ENCODE measurements around the gene TLR6. TPM values are rescaled to one million over a fixed set of nuclear protein-coding genes. Genes with fewer than 3 reads are reported as not detected.

TLR6 gene
- total and polyA plus RNA-seq, 10 of the 15 experiments (the other 5 are each of a cell fraction or from before 2014, with no cell fraction given), result 1.1 to 49.4 (median 12.5) TPM

DNA sequence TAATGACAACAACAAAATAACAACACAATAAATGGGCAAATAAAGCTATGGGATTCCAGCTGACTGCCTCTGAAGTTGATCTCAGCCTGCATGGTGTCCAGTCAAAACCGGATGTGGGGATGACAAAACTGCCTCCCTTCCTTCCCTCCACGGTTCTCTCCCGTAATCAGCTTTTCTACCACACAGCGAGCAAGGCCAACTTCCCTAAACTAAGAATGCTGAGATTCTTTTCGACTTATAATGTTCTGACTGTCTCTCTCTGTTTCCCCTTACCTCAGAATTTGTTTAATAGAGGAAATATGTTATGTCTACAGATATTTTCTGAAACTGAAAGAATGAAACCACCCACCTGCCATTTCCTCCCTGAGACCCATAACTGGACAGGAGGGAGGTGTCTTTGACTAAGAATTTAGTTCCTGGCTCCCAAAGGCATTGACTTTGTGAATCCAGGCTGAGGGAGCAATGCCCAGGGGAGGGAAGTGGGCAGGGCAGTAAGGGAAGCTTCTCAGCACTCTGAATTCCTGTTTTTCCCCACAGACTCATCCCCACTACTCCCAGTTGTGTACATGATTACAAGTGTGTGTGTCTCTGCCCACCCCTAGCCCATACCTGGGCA is 51.0 kb downstream of the TLR6 start (continued):
- TF ChIP-seq CHD1 (IDR thresholded peaks at IDR 0.05; ENCODE audit: low read depth, low read length), result no peak
- no peak for TF ChIP-seq FOXK2 (IDR thresholded peaks at IDR 0.05)
- no peak for TF ChIP-seq CHD4 (IDR thresholded peaks at IDR 0.05)
- peak; percentile 55; the same call in 1 of the 2 replicates for TF ChIP-seq SPI1 (IDR thresholded peaks at IDR 0.05; ENCODE audit: borderline replicate concordance, insufficient read depth, low read depth, low read length)
- TF ChIP-seq SIX5 (IDR thresholded peaks at IDR 0.05; ENCODE audit: low read depth, low read length, severe bottlenecking), result no peak
- TF ChIP-seq BMI1 (IDR thresholded peaks at IDR 0.05; ENCODE audit: borderline replicate concordance), result no peak
- no peak for TF ChIP-seq PAX8 (IDR thresholded peaks at IDR 0.05)
- TF ChIP-seq SUPT20H (IDR thresholded peaks at IDR 0.05; ENCODE audit: borderline replicate concordance, control insufficient read depth, low read depth, low read length), result no peak
- TF ChIP-seq FOS (IDR thresholded peaks at IDR 0.05; ENCODE audit: borderline replicate concordance, extremely low read depth, insufficient read length), result no peak
- peak; percentile 15; the same call in 1 of the 2 replicates for TF ChIP-seq BACH1 (IDR thresholded peaks at IDR 0.05; ENCODE audit: borderline replicate concordance)
- TF ChIP-seq, protein P1, sequence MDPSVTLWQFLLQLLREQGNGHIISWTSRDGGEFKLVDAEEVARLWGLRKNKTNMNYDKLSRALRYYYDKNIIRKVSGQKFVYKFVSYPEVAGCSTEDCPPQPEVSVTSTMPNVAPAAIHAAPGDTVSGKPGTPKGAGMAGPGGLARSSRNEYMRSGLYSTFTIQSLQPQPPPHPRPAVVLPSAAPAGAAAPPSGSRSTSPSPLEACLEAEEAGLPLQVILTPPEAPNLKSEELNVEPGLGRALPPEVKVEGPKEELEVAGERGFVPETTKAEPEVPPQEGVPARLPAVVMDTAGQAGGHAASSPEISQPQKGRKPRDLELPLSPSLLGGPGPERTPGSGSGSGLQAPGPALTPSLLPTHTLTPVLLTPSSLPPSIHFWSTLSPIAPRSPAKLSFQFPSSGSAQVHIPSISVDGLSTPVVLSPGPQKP (IDR thresholded peaks at IDR 0.05; ENCODE audit: low read depth, low read length), result no peak; the same call in 1 of the 2 replicates
- TF ChIP-seq GATAD2B (conservative IDR thresholded peaks at IDR 0.05; ENCODE audit: low read depth), result no peak; the same call in none of the 2 replicates
- TF ChIP-seq, protein P2, sequence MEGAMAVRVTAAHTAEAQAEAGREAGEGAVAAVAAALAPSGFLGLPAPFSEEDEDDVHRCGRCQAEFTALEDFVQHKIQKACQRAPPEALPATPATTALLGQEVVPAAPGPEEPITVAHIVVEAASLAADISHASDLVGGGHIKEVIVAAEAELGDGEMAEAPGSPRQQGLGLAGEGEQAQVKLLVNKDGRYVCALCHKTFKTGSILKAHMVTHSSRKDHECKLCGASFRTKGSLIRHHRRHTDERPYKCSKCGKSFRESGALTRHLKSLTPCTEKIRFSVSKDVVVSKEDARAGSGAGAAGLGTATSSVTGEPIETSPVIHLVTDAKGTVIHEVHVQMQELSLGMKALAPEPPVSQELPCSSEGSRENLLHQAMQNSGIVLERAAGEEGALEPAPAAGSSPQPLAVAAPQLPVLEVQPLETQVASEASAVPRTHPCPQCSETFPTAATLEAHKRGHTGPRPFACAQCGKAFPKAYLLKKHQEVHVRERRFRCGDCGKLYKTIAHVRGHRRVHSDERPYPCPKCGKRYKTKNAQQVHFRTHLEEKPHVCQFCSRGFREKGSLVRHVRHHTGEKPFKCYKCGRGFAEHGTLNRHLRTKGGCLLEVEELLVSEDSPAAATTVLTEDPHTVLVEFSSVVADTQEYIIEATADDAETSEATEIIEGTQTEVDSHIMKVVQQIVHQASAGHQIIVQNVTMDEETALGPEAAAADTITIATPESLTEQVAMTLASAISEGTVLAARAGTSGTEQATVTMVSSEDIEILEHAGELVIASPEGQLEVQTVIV (IDR thresholded peaks at IDR 0.05; ENCODE audit: borderline replicate concordance, partially characterized antibody), result no peak
- TF ChIP-seq SIN3A (IDR thresholded peaks at IDR 0.05; ENCODE audit: low read depth, low read length), result no peak
- no peak for TF ChIP-seq STAT1 (conservative IDR thresholded peaks at IDR 0.05)
- TF ChIP-seq, protein P3, sequence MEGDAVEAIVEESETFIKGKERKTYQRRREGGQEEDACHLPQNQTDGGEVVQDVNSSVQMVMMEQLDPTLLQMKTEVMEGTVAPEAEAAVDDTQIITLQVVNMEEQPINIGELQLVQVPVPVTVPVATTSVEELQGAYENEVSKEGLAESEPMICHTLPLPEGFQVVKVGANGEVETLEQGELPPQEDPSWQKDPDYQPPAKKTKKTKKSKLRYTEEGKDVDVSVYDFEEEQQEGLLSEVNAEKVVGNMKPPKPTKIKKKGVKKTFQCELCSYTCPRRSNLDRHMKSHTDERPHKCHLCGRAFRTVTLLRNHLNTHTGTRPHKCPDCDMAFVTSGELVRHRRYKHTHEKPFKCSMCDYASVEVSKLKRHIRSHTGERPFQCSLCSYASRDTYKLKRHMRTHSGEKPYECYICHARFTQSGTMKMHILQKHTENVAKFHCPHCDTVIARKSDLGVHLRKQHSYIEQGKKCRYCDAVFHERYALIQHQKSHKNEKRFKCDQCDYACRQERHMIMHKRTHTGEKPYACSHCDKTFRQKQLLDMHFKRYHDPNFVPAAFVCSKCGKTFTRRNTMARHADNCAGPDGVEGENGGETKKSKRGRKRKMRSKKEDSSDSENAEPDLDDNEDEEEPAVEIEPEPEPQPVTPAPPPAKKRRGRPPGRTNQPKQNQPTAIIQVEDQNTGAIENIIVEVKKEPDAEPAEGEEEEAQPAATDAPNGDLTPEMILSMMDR (IDR thresholded peaks at IDR 0.05 in 2 of 3, conservative IDR thresholded peaks at IDR 0.05 in 1 of 3; ENCODE audit: control insufficient read depth in 2 of 3, extremely low read depth in 1 of 3, insufficient read depth in 1 of 3, low read depth in 3 of 3, low read length in 3 of 3), result no peak
- TF ChIP-seq NR2C1 (IDR thresholded peaks at IDR 0.05), result no peak
- TF ChIP-seq IKZF2 (IDR thresholded peaks at IDR 0.05), result peak; percentile 95 to 97
- TF ChIP-seq, protein P4, sequence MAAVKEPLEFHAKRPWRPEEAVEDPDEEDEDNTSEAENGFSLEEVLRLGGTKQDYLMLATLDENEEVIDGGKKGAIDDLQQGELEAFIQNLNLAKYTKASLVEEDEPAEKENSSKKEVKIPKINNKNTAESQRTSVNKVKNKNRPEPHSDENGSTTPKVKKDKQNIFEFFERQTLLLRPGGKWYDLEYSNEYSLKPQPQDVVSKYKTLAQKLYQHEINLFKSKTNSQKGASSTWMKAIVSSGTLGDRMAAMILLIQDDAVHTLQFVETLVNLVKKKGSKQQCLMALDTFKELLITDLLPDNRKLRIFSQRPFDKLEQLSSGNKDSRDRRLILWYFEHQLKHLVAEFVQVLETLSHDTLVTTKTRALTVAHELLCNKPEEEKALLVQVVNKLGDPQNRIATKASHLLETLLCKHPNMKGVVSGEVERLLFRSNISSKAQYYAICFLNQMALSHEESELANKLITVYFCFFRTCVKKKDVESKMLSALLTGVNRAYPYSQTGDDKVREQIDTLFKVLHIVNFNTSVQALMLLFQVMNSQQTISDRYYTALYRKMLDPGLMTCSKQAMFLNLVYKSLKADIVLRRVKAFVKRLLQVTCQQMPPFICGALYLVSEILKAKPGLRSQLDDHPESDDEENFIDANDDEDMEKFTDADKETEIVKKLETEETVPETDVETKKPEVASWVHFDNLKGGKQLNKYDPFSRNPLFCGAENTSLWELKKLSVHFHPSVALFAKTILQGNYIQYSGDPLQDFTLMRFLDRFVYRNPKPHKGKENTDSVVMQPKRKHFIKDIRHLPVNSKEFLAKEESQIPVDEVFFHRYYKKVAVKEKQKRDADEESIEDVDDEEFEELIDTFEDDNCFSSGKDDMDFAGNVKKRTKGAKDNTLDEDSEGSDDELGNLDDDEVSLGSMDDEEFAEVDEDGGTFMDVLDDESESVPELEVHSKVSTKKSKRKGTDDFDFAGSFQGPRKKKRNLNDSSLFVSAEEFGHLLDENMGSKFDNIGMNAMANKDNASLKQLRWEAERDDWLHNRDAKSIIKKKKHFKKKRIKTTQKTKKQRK (IDR thresholded peaks at IDR 0.05; ENCODE audit: low read depth, low read length), result no peak
- TF ChIP-seq MEF2B (IDR thresholded peaks at IDR 0.05; ENCODE audit: partially characterized antibody, poor library complexity, severe bottlenecking), result peak; percentile 95
- TF ChIP-seq RBBP5 (conservative IDR thresholded peaks at IDR 0.05), result no peak
- TF ChIP-seq BHLHE40 (IDR thresholded peaks at IDR 0.05; ENCODE audit: borderline replicate concordance in 1 of 2, low read depth in 2 of 2, low read length in 1 of 2), result peak; percentile 51 to 67; a peak in 2 of 4 replicates
